Measurements from ENCODE around the gene CC2D2A. TPM values are rescaled to one million over a fixed set of nuclear protein-coding genes. Genes with fewer than 3 reads are reported as not detected.

CC2D2A gene
- total and polyA plus RNA-seq, 2 of the 13 experiments (the other 11 are each of a cell fraction or from before 2014, with no cell fraction given) = 4.2 to 7.2 TPM

DNA sequence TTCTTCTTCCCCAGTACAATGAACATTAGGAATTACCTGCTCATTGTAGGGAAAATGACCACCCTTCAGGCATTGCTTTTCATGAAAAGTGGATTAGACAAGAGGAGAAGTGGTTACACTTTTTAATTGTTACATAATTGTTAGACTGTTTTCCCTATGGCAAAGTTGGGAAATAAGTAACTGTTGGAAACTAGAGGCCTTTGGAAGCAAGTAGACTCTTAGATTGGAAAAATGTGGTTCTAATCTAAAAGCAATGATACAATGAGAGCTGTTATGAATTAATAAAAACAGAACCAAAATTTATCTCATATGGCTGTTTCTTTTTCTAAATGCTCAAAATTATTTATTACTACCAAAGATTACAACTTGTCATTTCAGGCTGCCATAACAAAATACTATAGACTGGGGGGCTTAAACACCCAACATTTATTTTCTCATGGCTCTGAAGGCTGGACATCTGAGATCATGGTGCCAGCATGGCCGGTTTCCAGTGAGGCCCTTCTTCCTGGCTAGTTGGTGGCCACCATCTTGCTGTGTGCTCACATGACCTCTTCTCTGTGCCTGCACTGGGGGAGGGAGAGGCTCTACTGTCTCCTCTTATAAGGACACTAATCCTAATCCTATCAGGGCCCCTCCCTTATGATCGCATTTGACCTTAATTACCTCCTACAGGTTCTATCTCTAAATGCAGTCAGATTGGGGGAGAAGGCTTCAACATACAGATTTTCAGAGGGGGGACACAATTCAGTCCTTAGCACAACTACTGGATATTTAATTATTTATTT, 12.5 kb downstream of the CC2D2A start:
- Histone ChIP-seq H2AFZ (ENCODE audit: low read length) (no peak overlapping the region), H3K4me1 (ENCODE audit: insufficient read depth, low read length) (peaks cover 12% of the 10 kb centered on the region), H3K4me2 (ENCODE audit: low read depth, low read length) (no peak overlapping the region), H3K9ac (ENCODE audit: insufficient read depth, low read depth, low read length) (no peak overlapping the region), H3K27ac (ENCODE audit: extremely low read length, insufficient read depth, low read length) (no peak overlapping the region), H3K27me3 (ENCODE audit: control insufficient read depth in 1 of 2, insufficient read depth in 2 of 2, low read length in 2 of 2) (no peaks in the 10 kb centered on the region), H3K36me3 (replicated peaks in 1 of 2; ENCODE audit: control insufficient read depth in 1 of 2, insufficient read depth in 2 of 2, low read length in 2 of 2) (no peaks in the 10 kb centered on the region; a peak in 1 of 5 replicates), H4K20me1 (ENCODE audit: insufficient read depth, low read length) (no peaks in the 10 kb centered on the region), H3K4me3 (replicated peaks in 1 of 3; ENCODE audit: insufficient read depth in 1 of 3, low read depth in 2 of 3, low read length in 3 of 3) (no peak overlapping the region), H3K9me3 (ENCODE audit: low read length) (no peaks in the 10 kb centered on the region), H3K79me2 (ENCODE audit: insufficient read depth, low read length) (no peaks in the 10 kb centered on the region)
- intact Hi-C loops (cut with micrococcal nuclease; ENCODE audit: unreplicated experiment) = no loop called here
- no peak for DNase-seq (ENCODE audit: low spot score)
- no peak for FAIRE-seq
- ChIA-PET POLR2A (no interaction called here), CTCF (ENCODE audit: low intra/inter-chr PET ratio, low total read pairs) (no interaction called here)
- no TSS peak for BruUV-seq (replicated peaks)
- TF ChIP-seq TARDBP (CRISPR knock-in tag; IDR thresholded peaks at IDR 0.05) = no peak
- no peak for TF ChIP-seq IKZF1 (IDR thresholded peaks at IDR 0.05)
- TF ChIP-seq, protein P1, sequence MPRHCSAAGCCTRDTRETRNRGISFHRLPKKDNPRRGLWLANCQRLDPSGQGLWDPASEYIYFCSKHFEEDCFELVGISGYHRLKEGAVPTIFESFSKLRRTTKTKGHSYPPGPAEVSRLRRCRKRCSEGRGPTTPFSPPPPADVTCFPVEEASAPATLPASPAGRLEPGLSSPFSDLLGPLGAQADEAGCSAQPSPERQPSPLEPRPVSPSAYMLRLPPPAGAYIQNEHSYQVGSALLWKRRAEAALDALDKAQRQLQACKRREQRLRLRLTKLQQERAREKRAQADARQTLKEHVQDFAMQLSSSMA (CRISPR knock-in tag; IDR thresholded peaks at IDR 0.05) = no peak
- TF ChIP-seq, protein P2, sequence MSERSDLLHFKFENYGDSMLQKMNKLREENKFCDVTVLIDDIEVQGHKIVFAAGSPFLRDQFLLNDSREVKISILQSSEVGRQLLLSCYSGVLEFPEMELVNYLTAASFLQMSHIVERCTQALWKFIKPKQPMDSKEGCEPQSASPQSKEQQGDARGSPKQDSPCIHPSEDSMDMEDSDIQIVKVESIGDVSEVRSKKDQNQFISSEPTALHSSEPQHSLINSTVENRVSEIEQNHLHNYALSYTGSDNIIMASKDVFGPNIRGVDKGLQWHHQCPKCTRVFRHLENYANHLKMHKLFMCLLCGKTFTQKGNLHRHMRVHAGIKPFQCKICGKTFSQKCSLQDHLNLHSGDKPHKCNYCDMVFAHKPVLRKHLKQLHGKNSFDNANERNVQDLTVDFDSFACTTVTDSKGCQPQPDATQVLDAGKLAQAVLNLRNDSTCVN (CRISPR knock-in tag; IDR thresholded peaks at IDR 0.05; ENCODE audit: borderline replicate concordance) = no peak
- no peak for TF ChIP-seq JDP2 (CRISPR knock-in tag; IDR thresholded peaks at IDR 0.05; ENCODE audit: borderline replicate concordance)
- TF ChIP-seq KLF9 (CRISPR knock-in tag; IDR thresholded peaks at IDR 0.05; ENCODE audit: low read depth) = no peak
- no peak for TF ChIP-seq CBX5 (CRISPR knock-in tag; IDR thresholded peaks at IDR 0.05; ENCODE audit: borderline replicate concordance)
- 97% methylated on average over 2 of the region's 2 CpGs for WGBS (ENCODE audit: low lambda C conversion rate)
- no peak for ATAC-seq
- in situ Hi-C loops (cut with HindIII; ENCODE audit: extremely low pct_ligation_motif_present, low pct_unique_long_range_greater_than_20kb) = loop anchor here (25.0 kb wide), 1 partner anchor 780 kb away; no protein-coding TSS in a partner anchor
